GM18861 (cell line): Measurements from ENCODE around the gene ANGPTL2.

Source experiments
- ATAC-seq: cut with Tn5 transposase; IDR thresholded peaks from one replicate; pipeline ENCODE4 v1.9.1; 2021; ENCODE audit not compliant: unreplicated experiment

Gene ANGPTL2

GRCh38 chr9:127121628-127122175 lies 733 bp downstream of the ANGPTL2 start:
- ATAC-seq, result no peak

DNA sequence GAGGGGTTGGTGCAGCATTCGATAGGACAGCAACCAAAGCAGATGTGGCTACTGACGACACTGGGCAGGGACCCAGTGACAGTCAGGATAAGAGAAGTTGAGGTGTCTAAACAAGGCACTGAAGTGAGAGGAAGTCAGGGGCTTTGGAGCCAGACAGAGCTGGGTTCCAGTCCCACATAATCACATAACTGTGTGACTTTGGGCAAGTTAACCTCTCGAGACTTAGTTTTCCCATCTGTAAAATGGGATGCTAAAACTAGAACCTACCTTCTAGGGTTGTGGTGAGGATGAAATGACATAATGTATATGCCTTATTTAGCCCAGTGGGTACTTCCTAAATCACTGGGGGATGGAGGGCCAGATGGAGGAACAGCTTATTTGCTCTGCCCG lies 3.1 kb downstream of the ANGPTL2 start:
- no peak for ATAC-seq

DNA sequence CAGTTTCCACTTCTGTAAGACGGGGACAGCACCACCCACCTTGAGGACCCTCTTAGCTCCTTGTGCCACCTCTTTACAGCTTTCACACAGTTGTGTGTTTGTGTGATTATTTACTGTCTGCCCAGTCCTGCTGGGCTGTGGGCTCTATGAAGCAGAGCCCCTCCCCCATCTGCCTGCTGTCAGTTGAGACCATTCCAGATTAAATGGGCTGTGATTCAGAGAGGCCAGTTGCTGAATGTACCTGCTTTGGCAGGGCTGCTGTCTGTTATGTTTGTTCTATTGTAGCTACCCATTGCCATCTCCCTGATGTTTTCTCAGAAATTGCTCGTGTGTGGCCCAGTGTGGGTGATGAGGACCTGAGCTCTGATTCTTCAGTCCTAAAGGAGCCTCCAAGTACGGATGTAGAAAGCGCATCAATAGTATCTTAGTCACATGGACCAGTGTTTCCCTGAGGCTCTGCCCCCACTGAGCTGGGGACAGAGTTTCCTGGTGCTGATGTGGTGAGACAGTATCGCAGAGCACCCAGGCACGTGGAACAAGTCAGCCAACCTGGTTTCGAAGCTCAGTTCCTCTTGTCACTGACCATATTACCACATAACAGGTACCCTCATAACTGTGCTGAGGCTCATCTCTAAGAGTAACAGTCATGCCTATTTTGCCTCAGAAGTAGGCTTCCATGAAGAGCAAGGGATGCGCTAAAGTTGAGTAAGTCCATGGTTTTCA lies 3.7 kb downstream of the ANGPTL2 start:
- no peak for ATAC-seq

- no peak for ATAC-seq
These were observed 4.6 kb downstream of the ANGPTL2 start for GRCh38 chr9:127117801-127118200.

GRCh38 chr9:127116957-127117356 lies 5.5 kb downstream of the ANGPTL2 start:
- ATAC-seq, result no peak

DNA sequence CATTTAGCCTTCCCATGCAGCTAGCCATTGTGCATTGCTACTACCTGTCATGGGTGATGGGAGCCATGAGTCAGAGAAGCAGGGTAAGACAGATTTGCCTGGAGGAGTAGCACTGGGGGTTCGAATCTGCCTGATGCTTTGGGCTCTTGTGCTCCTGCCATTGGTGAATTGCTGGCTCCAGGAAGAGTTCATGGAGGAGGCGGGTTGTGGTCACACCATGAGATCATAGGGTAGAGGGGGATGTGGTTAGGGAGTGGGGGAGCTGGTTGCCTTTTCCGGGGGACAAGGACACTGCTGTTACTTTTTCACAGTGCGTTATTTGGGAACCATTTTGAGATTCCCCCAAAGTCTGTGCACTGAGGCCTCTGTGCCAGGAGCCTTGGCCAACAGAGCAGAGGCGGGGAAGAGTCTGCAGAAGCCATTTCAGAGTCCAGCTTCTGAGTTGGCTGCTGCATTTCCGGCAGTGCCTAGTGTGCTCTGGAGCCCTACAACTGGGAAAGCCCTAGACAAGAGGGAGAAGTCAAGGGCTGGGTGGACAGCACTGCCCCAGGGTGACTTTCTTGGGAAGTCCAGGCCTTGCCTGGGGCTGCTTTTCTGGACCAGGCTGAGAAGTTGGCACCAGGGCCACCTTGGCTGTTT lies 6.2 kb downstream of the ANGPTL2 start:
- no peak for ATAC-seq

DNA sequence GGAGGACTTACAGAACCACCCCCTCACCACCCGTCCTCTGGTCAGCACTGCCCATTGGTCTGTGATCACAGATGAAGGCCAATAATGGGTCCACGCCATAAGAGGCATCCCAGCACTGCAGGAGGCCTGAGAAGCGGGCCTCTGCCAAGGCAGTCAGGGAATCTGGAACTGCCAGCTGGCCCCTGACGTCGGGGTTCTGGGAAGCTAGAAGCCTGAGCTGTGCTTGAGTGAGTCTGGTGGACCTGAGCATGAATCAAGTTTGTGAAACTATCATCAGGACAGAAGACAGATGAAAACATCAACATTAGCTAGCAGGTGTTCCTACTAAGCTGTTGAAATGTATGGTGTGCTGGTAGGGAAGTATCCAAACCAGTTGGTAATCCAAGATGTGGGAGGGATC lies 7.8 kb downstream of the ANGPTL2 start:
- ATAC-seq, result no peak

DNA sequence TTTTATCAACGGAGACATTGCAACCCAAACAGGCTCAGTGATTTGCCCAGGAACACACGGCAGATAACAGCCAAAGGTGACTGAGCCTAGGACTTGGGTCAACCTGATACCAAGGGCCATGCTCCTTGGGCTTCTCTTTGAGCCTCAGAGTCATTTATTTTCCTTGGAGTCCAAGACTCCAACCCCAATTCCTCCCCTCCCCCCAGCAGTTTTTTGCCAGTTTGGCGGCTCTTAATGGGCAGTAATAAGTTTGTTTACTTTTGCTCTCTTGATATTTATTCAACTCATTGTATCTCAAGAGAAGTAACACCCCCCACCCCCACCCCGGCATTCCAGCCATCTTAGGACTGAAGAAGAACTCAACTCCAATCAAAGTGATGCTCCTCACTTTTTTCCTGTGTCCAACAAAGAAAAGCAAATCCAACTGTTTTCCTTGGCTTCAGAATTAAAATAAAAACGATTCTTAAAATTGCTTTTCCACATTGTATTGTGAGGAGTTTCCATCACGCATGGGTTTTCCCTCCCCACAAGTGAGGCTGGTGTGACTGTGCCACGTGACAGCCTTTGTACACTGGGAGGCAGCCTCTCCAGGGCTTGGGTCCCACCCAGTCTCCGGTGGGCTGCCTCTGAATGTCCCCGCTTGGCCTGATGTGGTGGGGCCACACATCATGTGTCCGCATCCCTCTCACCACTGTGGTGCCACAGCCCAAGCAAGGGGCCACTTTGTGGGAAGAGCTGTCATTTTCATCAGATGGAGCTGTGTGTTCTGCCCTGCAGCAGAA lies 9.1 kb downstream of the ANGPTL2 start:
- no peak for ATAC-seq

- no peak for ATAC-seq
These were observed 9.7 kb downstream of the ANGPTL2 start for GRCh38 chr9:127112735-127113161.

GRCh38 chr9:127112056-127112455 lies 10.4 kb downstream of the ANGPTL2 start:
- no peak for ATAC-seq

GRCh38 chr9:127109212-127109711 lies 13.2 kb downstream of the ANGPTL2 start:
- no peak for ATAC-seq

GRCh38 chr9:127107929-127108876 lies 14.2 kb downstream of the ANGPTL2 start:
- no peak for ATAC-seq

- ATAC-seq, result no peak
These were observed 15.1 kb downstream of the ANGPTL2 start for GRCh38 chr9:127107171-127107928.

DNA sequence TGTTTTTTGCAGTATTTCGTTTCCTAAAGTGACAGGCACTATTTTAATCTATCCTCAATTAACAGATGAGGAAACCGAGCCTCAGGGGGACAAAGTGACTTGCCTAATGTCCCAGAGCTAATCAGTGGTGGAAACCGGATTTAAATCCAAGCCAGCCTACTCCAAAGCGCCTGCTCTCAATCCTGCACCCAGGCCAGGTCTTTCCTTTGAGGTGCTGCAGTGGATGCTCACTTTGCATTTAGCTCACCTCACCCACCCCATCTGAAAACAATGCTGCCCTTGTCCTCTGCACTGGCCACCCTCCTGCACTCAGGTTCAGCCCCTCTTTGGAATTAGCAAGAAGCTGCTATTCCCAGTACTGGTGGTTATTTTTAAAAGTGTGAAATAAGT lies 16.0 kb downstream of the ANGPTL2 start:
- ATAC-seq, result no peak

DNA sequence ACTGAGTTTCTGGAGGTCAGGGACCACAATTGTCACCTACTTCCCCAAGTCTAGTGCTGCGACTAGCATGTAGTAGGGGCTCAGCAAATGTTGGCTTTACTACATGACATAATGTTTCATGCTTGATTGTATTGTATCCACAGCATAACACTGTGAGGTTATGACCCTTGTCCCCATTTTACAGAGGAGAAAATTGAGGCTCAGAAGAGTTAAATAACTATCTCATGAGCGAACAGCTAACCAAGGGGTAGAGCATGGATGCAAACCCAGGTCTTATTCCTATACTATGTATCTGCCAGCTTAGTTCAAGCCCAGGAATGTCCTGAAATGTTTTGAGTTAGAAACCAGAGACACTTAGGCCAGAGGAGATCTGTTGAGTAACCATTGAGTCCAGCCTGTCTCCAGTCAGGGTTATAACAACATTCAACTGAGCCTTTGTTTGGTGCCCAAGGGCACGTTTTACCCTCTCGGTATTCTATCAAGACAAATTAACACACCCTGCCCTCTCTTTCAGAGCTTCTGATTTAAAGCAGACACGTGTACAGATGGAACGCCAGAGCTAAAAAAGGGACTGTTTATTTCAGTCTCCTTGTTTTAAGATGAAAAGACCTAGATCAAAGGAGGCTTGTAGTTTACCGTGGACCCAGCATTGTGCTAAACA lies 16.5 kb downstream of the ANGPTL2 start:
- no peak for ATAC-seq

GRCh38 chr9:127104581-127105311 lies 17.7 kb downstream of the ANGPTL2 start:
- no peak for ATAC-seq

- ATAC-seq, result no peak
These were observed 19.6 kb downstream of the ANGPTL2 start for GRCh38 chr9:127102788-127103187.

GRCh38 chr9:127102176-127102575 lies 20.3 kb downstream of the ANGPTL2 start:
- no peak for ATAC-seq
